Measurements from ENCODE around the gene LIPI.
A peak's percentile ranks its signal among the peaks of the same experiment; 100 is the strongest.
"Not testable (repeated sequence)": the region's sequence is repeated elsewhere in the genome, so short reads cannot be mapped to it uniquely, and the experiment has no call there.

Gene LIPI

DNA sequence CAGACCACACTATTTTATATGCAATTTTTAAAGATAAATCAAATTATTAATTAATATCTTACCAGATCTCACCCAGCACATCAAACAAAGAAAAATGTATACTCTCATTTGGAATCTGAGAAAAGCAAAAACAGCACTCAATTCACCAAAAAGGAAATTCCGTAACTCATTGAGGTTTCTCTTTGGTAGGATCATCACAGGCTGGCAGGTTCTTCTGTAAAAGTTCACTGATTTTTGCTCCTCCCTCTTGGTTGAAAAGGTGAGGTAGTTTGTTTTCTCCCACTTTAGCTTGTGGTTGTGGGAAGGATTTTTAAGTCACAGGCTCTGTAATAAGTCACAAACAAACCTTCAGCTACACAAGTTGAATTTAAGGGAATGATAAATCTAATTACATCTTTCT lies at the start of gene LIPI:
Gene LIPI (minus strand): TSS at position 218 of the 400 bp plus-strand sequence. CDS start 110 bp downstream, at position 108.
- no peak for DNase-seq (ENCODE audit: low read depth in 2 of 2)

DNA sequence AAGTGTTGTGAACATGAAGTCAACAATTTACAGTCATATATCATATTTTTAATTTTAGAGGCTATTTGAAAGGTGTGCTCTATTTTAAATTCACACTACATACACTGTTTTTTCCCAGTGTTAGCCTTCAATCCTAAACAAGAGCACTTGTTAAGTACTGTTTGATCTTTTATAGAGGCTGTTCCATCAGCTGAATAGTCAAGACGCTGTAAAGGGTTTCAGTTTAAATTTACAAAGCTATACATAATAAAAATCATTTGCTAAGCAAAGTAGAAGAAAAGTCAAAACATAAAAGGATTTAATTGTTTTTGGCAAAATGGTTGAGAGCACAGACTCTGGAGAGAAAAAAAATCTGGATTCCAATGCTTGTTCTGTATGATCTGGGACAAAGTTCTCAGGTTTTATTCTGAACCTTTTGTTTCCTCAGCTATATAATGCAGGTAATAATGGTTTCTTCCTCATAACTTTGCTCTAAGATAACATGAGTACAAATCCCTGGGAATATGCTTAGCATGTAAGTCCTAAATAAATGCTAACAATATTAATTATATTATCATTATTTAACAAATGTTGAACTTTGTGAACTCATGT lies 49.5 kb upstream of the LIPI start:
- no peak for DNase-seq (ENCODE audit: low read depth in 2 of 2)

DNA sequence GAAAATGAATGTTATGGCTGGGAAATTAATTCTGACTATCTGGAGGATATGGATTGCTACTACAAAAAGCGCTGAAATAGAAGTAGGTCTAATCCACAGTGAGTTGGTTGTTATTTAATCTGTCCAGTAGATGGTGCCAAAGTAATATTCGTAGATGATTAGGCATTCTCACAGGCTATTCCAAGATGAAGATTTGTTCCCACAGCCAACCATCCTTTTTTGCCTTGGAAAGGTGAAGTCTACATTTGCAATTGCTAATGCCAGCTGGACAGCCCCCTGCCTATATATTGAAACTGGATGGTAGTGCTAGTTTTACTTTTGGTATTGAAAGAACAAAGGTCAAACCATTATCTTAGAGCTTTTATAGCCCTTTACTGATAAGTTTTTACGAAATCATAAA lies 49.0 kb upstream of the LIPI start:
- no peak for DNase-seq (ENCODE audit: low read depth in 2 of 2)

DNA sequence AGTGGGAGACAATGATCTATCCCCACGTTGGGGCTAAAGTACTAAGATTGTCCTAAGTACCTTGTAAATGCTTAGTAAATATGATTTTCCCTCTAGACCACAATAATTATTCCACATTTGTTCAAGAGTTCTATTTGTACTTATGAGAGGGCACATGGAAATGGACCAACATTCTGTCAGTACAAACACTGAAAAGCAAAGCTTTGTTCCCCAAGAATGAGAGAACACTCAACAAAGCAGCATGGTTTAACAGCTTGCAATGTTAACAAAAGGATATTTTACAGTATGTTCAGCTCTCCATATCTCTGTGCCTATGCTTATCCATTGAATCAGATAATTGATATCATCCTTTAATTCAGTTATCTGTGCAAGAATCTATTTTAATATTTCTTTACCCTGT lies 40.6 kb upstream of the LIPI start:
- no peak for DNase-seq (ENCODE audit: low read depth in 2 of 2)

DNA sequence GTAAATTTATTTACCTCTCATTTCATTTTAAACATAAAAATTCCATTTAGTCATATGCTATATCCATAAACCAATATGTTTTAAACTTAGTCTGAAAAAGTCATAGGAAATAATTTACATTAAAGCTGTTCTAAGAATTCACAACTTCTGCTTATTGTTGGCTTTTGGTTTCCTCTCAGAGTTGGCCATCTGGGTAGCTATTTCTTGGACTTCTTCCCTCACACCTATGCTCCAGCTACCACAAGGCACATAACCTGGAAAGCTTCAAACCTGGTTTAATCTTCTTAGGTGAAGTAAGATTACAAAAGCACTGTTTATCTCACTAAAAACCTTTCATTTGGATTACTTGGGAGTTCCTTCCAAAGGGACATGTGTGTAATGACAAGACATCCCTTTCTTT lies 35.0 kb upstream of the LIPI start:
- no peak for DNase-seq (ENCODE audit: low read depth in 2 of 2)

DNA sequence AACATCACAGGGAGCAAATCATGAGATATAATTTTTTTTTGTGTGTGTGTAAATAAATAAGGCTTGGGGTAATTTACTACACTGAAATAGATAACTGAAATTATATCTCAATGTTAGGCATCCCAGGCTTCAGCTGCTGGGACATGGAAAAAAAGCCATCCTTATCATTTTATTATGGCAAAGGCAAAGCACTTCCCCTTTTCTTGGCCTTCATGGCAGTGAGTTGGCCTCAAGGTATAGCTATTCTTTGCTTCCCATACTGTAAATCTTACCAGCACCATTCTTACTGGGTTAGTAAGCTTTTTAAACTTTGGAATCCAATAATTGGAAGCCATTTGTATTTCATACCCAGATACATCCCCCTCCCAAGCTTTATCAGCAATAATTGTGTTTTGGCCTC lies 34.2 kb upstream of the LIPI start:
- DNase-seq (ENCODE audit: low read depth in 2 of 2): no peak

DNA sequence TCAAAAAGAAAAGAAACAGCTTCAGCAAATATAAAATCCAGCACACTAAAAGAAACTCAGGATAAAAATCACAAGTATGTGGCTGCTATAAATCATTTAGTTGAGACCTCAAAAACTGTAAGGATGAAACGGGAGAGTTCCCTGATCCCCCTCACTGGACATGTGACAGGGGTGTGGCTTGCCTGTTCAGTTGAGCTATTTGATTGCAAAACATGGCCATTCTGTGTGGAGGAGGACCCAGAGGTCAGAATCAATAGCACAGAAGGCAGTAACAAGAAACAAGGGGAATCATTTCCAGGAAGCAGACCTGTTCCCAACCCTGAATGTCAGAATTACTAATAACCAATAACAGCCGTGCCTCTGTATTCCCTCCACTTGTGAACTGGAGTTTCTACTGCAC lies 33.1 kb upstream of the LIPI start:
- DNase-seq (ENCODE audit: low read depth in 2 of 2): no peak

DNA sequence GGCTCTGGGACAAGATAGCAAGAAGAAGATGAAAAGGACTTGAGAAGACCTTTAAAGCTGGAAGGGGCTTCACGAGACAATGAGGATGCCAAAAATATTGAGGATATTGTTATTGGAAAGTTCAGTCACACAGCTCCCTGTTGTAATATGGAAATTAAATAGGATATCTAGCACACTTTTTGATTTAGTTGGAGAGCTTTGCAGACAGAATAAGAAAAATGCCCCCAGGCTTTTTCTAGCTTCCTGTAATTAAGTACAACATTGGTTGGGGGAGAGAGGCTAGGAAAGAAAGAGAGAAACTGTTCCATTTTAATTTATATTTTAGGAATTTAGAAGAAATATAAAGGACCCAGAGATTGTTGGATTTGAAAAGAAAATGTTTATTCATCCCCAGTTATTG lies 32.7 kb upstream of the LIPI start:
- no peak for DNase-seq (ENCODE audit: low read depth in 2 of 2)

DNA sequence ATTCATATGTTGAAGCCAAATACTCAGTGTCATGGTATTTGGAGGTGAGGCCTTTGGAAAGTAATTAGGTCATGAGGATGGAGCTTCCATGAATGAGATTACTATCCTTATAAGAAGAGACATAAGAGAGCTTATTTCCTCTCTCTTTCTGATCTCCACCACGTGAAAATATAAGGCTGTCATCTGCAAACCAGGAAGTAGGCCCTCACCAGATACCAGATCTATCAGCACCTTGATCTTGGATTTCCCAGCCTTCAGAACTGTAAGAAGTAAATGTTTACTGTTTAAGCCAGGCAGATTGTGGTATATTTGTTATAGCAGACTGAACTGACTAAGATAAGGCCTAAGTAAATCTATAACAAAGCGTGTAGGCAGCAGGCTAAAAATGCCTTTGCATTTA lies 30.5 kb upstream of the LIPI start:
- DNase-seq (ENCODE audit: low read depth in 2 of 2): no peak

DNA sequence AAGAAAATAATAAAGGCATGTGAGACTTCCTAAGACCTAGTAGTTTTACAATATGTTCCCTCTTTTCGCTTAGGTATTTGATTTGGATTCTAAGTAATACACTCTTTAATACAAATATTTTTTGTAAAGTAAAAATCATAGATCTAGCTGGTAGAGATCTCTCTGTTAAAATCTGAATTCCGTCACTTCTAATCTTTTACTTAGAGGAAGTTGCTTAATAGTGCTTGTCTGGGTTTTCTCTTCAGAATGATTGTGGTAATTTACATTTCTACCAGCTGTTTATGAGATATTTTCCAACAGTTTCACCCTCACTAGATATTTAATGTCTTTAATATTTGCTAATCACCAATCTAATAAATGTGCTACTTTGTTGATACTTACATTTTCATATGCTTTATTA lies 28.5 kb upstream of the LIPI start:
- DNase-seq (ENCODE audit: low read depth in 2 of 2): no peak

DNA sequence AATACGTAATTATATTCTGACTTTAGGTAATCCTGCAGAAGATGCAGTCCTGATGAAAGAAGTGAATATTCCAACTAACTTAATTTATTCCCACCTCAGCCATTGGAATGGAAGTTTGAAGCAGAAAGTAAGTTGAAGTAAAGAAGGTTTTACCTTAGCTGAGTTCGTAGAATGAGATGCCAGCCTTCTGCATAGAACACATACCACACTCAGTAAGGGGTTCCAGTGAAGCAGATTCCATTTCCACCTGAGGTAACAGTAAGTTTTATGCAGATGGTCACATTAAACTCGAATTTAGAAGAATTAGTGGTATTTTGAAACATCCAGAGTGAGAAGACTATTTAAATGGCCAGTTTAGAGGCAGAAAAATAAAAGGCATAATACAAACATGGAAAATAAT lies 25.4 kb upstream of the LIPI start:
- DNase-seq (ENCODE audit: low read depth in 2 of 2): no peak

DNA sequence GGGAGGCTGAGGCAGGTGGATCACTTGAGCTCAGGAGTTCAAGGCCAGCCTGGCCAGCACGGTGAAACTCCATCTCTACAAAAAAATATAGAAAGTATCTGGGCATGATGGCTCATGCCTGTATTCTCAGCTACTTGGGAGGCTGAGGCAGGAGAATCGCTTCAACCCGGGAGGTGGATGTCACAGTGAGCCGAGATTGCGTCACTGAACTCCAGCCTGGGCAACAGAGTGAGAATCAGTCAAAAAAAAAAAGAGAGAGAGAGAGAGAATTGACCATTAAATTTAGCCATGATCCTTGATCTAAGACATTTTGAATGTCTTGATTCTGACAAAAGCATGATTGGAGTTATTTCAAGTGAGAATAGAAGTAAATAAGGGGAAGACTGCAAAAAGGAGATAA lies 24.3 kb upstream of the LIPI start:
- DNase-seq (ENCODE audit: low read depth in 2 of 2): no peak

DNA sequence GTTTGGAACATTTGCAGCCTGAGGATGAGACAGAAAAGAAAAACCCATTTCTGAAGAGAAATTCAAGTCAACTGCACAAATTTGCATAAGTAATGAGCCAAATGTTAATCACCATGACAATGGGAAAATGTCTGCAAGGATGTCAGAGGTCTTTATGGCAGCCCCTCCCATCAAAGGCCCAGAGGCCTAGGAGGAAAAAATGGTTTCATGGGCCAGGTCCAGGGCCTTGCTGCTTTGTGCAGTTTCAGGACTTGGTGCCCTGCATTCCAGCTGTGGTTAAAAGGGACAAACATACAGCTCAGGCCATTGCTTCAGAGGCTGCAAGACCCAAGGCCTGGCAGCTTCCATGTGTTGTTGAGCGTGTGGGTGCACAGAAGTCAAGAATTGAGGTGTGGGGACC lies 18.6 kb upstream of the LIPI start:
- no peak for DNase-seq (ENCODE audit: low read depth in 2 of 2)

DNA sequence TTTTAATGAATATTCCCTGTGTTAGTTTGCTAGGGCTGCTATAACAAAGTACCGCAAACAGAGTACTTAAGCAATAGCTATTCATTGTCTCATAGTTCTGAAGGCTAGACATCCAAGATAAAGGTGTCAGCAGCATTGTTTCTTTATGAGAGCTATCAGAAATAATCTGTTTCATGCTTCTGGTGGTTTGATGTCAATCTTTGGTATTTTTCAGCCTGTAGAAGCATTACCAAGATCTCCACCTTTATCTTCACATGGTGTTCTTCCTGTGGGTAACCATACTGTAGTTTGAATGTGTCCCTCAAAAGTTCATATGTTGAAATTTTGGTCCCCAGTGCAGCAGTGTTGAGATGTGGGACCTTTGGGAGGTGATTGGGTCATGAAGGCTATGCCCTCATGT lies 12.6 kb upstream of the LIPI start:
- DNase-seq (ENCODE audit: low read depth in 2 of 2): no peak

DNA sequence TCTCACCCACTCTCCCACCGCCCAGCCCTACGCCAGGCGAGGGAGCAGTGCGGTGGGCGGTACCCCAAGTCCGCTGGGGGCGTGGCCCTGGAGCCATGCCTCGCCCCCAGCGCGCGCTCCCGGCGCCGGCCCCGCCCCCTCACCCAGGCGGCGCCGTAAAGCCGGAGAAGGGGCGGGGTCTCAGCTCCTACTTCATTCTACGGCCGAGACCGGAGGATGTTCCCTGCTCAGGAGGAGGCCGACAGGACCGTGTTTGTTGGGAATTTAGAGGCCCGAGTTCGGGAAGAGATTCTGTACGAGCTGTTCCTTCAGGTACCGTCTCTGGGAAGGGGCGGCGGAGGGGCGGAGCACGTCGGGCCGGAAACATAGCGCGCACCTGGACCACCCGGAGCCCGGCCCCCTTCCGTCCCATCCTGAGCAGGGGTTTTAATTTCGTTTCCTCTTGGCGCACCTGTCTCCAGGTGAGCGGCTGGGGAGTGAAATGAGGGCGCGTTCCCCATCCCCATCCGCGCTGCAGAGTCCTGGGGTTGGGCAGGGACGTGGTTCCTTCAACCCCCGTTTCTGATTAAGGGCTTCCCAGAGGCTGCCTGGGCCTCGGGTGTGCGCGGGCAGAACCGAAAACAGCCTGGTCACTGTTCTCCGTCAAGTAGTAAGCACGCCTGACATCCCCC lies 5.4 kb upstream of the LIPI start, which contains the start of gene RBM11:
Gene RBM11 (plus strand): TSS at position 187 of the 671 bp plus-strand sequence. CDS start 30 bp downstream, at position 217.
- DNase-seq (ENCODE audit: low read depth in 2 of 2): peak; percentile 45 to 62

DNA sequence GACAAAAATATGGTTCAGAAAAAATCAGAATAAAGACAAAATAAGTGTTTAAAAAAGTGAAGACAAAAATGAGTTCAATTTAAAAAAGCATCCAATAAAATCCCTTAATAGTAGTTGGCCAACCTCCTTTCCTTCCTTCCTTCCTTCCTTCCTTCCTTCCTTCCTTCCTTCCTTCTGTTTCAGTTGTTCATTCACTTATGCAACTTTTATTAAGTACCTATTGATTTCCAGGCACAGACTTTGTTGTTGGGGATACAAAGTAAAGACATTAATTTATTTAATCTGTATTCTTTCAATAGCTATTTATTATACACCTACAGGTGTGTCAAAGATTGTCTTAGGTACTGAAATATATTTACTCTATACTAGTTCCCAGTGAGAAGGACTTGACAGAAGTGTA lies 2.4 kb upstream of the LIPI start:
- DNase-seq (ENCODE audit: low read depth in 2 of 2): no peak

DNA sequence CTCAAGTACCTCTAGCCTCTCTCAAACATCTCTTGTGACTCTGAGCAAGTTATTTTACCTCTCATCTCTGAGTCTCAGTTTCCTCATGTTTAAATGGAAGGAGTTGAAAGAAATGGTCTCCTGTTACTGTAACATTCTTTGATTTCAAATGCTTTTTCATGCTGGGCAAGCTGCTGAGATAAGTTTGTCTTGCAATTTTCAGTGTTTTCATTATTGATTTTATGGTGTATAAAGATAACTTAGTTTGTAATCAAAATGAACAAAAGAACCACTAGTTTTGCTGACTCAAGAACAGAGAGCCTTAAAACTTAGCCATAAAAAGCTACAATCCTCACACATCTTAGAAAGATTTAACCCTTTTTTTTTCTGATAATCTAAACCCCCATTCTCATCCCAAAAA lies 4.5 kb downstream of the LIPI start:
- no peak for DNase-seq (ENCODE audit: low read depth in 2 of 2)

DNA sequence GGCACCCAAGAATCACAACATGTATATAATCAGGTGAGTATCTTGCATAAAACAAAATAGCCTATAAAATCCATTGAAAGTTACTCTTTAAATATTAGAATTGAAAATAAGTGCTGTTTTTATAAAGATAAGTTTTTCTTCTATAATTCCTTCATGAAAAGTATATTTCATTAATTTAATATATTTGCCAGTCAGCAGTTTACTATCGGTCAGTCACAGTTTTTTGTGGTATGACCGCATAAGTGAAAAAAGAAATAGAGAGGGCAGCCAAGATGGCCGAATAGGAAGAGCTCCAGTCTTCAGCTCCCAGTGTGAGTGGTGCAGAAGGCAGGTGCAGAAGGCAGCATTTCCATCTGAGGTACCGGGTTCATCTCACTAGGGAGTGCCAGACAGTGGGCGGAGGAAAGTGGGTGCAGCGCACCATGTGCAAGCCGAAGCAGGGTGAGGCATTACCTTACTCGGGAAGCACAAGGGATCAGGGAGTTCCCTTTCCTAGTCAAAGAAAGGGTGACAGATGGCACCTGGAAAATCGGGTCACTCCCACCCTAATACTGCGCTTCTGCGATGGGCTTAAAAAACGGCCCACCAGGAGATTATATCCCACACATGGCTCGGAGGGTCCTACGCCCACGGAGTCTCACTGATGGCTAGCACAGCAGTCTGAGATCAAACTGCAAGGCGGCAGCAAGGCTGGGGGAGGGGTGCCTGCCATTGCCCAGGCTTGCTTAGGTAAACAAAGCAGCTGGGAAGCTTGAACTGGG lies 44.1 kb downstream of the LIPI start:
- DNase-seq (ENCODE audit: low read depth in 2 of 2): not testable (repeated sequence)

DNA sequence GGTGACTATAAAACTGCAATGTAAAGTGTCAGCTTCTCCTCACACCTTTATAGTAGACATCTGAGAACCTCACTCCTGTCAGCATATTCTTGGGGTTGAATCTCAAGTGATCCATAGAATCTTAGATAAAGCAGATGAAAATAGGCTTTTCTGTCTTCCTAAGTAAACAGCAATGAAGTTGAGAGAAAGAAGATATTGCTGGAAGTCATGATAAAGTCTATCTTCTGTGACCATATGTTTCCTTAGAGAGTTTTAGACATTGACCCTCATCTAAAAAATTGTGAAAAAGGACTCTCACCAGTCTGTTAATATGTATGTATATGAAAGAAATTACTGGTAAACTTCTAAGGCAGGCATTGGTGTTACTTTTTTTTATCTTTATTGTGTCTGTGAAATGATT lies 66.8 kb downstream of the LIPI start:
- DNase-seq (ENCODE audit: low read depth in 2 of 2): no peak

DNA sequence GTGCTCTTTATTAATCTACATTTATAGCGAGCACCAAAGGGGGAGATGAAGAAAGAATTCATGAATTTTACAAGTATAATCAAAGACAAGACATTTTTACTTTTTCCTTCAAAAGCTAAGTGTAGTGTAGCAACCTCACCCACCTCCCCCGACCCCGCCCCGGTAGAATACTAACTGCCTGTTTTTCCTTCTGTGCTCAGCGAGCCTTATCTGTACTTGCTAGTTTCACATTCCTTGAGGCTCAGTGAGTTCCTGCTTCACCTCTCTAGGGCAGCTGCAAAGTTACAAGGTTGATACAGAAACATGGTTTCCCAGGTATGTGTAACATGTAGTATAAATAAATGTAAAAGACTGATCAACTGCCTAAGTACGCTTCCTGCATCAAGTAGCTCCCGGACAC lies 86.5 kb downstream of the LIPI start:
- DNase-seq (ENCODE audit: low read depth in 2 of 2): no peak

DNA sequence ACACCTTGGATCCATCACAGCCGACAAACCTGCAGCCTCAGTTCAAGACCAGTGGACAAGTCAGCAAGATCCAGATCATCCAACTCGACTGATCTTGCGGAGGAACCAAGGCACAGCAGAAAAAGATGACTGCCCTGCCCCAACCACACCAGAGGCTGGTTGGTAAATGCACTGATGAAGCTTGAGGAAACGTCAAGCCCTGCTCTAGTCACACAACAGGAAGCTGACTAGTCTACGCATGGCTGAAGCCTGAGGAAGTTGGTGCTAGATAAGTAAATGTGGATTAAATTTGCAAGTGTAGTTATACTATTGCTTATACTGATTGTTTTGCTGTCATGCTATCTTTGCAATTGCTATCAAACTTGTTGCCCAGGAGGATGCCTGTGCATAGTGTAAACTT lies 89.0 kb downstream of the LIPI start:
- no peak for DNase-seq (ENCODE audit: low read depth in 2 of 2)

DNA sequence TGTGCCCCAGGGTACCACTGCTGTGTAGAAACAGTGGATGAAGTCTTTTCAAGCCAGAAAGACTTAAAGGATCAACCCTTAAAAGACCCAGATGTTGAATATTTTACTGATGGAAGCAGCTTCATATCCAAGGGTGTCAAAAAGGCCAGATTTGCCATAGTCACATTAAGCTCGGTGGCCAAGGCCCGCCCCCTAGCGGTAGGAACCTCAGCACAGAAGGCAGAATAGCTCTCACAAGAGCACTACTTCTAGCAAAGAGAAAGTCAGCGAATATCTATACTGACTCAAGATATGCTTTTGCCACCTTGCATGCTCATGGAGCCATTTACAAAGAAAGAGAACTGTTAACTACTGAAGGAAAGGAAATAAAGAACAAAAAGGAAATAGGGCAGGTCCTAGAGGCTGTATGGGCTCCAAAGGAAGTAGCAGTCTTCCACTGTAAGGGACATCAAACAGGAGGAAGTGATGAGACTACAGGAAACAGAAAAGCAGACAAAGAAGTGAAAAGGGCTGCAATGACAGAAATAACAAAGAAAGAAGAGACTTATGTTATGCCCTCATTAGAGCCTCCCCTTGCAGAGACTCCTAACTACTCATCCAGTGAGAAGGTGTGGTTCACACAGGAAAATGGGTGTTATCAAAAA lies 90.5 kb downstream of the LIPI start:
- no peak for DNase-seq (ENCODE audit: low read depth in 2 of 2)

DNA sequence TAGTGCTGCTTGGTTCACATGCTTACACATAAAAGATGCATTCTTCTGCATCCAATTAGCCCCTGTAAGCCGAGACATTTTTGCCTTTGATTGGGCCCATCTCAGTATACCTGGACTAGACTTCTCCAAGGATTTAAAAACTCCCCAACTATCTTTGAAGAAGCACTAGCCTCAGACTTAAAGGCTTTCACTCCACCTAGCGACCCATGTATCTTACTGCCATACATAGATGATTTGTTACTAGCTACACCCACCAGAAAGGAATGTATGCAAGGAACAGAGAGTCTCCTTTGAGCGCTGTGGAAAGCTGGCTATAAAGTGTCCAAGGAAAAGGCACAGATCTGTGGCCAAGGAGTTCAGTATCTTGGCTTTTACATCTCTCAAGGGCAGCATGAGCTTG lies 91.7 kb downstream of the LIPI start:
- DNase-seq (ENCODE audit: low read depth in 2 of 2): no peak
